ENCODE measurements around the gene NOP9. TPM values are rescaled to one million over a fixed set of nuclear protein-coding genes. Genes with fewer than 3 reads are reported as not detected.

The NOP9 gene
- total RNA-seq, 1 experiment from 2014 or later = 25.3 TPM

DNA sequence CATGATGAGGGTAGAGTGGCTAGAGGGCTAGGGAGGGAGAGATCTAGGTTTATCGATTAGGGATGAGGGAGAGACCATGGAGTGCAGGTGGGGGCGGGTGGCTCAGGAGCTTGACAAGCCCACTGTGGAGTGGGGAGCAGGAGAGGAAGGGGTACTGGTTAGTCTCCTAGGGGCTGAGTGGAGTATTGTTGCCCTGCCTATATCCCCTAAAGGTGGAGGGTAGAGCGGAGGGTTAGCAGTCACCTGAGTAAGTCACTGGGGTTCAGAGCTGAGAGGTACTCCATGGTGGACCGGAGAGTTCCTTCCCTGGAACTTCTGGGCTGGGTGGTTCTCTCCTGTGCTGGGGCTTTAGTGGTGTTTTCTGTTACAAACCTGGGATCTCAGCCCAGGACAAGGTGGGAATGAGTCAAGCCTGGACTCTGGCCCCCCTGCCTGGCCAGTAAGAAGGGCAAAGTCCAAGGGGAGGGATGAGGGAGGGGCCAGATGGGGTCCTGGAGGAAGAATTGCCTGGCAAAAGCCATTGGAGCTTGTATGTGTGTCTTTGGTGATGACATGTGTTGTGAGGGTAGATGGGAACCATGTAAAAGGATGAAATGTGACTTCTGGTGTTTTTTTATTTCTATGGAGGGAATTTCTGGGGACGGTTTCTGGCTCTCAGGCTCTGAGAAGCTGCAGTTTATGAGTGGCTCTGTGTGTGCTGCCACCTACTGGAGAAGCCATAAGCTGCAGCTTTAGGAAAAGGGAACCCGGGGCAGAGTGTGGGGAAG lies 8.1 kb downstream of the NOP9 start, which contains the start of gene CIDEB:
Gene CIDEB (minus strand): TSS at position 403 of the 767 bp plus-strand sequence. CDS start 119 bp downstream, at position 284.
- intact Hi-C loops (cut with micrococcal nuclease; ENCODE audit: unreplicated experiment) (no loop called here), in situ Hi-C loops (cut with HindIII; ENCODE audit: low pct_unique_long_range_greater_than_20kb, low sequenced_read_pairs) (no loop called here)
- Histone ChIP-seq H3K4me3 (ENCODE audit: low read depth in 2 of 2, low read length in 2 of 2) (no peak within 1 kb of the TSS), H3K27me3 (ENCODE audit: control insufficient read depth, insufficient read depth, low read length) (no peaks in the 10 kb centered on the region), H3K4me1 (ENCODE audit: control insufficient read depth, insufficient read depth, low read length) (no peaks in the 10 kb centered on the region), H3K9me3 (ENCODE audit: control insufficient read depth, insufficient read depth, low read depth, low read length) (no peaks in the 10 kb centered on the region), H3K27ac (ENCODE audit: low read length) (no peak within 1 kb of the TSS), H3K36me3 (ENCODE audit: control insufficient read depth, insufficient read depth, low read length) (peaks cover under 1% of the 10 kb centered on the region; the same call in 1 of the 2 replicates)
- ChIA-PET CTCF (interaction anchor here (0.5 to 1.0 kb wide), 5 partner anchors 19 to 239 kb away, joined by 3 to 5 read pairs (median 3); partner anchors contain the start of gene RABGGTA), POLR2A (no interaction called here)
- DNase-seq (ENCODE audit: low read depth, low spot score) = peak; percentile 33
- peak; percentile 94 for TF ChIP-seq CTCF (IDR thresholded peaks at IDR 0.05)
- no peak for TF ChIP-seq REST (IDR thresholded peaks at IDR 0.05; ENCODE audit: insufficient read depth in 1 of 2, low read depth in 2 of 2, low read length in 1 of 2)
- TF ChIP-seq POLR2AphosphoS5 (IDR thresholded peaks at IDR 0.05; ENCODE audit: low read depth, low read length) = no peak
- TF ChIP-seq TCF7L2 (IDR thresholded peaks at IDR 0.05; ENCODE audit: low read depth, low read length) = no peak
- TF ChIP-seq SIN3A (IDR thresholded peaks at IDR 0.05; ENCODE audit: borderline replicate concordance, insufficient read depth, low read depth, low read length) = no peak
- BruUV-seq (replicated peaks) = no TSS peak
- ATAC-seq = peak; percentile 93

DNA sequence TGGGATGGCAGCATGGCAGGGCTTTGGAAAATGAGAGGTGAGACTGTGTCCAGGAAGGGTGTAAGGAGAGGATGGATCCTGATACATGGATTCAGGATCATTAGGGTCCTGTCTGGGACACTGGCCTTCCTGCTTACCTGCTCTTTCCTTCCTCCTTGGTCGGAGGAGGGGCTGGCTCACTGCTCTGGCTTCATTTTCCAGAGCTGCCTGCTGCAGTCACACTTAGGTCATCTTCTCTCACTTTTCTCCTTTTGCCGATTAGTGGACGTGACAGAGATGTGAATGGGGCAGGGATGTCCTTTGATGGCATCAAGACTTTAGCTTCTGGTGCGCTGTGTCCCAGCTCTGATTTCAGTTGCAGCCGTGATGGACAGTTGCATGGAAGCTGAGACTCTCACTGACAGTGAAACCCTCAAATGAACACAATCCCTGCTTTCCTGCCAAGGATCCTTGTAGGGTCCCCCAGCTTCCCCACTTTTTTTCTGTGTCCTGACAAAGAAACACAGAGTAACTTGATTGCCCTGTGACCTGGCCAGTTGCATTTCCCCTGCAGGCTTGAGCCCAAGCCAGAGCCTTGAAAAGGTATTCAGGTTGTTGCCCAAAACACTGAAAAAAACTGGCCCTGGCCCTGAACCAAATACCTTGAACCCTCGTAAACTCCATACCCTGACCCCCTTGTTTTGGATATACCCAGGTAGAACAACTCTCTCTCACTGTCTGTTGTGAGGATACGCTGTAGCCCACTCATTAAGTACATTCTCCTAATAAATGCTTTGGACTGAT lies 8.9 kb downstream of the NOP9 start:
- Histone ChIP-seq H3K4me3 (ENCODE audit: low read depth in 2 of 2, low read length in 2 of 2) (no peak overlapping the region), H3K9me3 (ENCODE audit: control insufficient read depth, insufficient read depth, low read depth, low read length) (no peaks in the 10 kb centered on the region), H3K27ac (ENCODE audit: low read length) (no peak overlapping the region), H3K27me3 (ENCODE audit: control insufficient read depth, insufficient read depth, low read length) (no peaks in the 10 kb centered on the region), H3K36me3 (ENCODE audit: control insufficient read depth, insufficient read depth, low read length) (no peaks in the 10 kb centered on the region; the same call in 1 of the 2 replicates), H3K4me1 (ENCODE audit: control insufficient read depth, insufficient read depth, low read length) (no peaks in the 10 kb centered on the region)
- ATAC-seq (no peak), DNase-seq (ENCODE audit: low read depth, low spot score) (no peak)
- TF ChIP-seq POLR2AphosphoS5 (IDR thresholded peaks at IDR 0.05; ENCODE audit: low read depth, low read length) (no peak), CTCF (IDR thresholded peaks at IDR 0.05) (peak; percentile 69)
- in situ Hi-C loops (cut with HindIII; ENCODE audit: low pct_unique_long_range_greater_than_20kb, low sequenced_read_pairs) (no loop called here), intact Hi-C loops (cut with micrococcal nuclease; ENCODE audit: unreplicated experiment) (no loop called here)
- CTCF ChIA-PET = interaction anchor here (0.6 to 1.0 kb wide), 4 partner anchors 123 to 240 kb away, joined by 3 read pairs; no protein-coding TSS in a partner anchor
- POLR2A ChIA-PET = no interaction called here
- no TSS peak for BruUV-seq (replicated peaks)
